Raji (cell line): ENCODE measurements around the gene STXBP2.

Experiments used
- POLR2A ChIP-seq: IDR thresholded peaks from 2 replicates; pipeline ENCODE4 v1.6.1; 2011; ENCODE audit warnings: low read depth, low read length, control low read depth; ENCODE audit not compliant: insufficient read depth

Gene STXBP2

DNA sequence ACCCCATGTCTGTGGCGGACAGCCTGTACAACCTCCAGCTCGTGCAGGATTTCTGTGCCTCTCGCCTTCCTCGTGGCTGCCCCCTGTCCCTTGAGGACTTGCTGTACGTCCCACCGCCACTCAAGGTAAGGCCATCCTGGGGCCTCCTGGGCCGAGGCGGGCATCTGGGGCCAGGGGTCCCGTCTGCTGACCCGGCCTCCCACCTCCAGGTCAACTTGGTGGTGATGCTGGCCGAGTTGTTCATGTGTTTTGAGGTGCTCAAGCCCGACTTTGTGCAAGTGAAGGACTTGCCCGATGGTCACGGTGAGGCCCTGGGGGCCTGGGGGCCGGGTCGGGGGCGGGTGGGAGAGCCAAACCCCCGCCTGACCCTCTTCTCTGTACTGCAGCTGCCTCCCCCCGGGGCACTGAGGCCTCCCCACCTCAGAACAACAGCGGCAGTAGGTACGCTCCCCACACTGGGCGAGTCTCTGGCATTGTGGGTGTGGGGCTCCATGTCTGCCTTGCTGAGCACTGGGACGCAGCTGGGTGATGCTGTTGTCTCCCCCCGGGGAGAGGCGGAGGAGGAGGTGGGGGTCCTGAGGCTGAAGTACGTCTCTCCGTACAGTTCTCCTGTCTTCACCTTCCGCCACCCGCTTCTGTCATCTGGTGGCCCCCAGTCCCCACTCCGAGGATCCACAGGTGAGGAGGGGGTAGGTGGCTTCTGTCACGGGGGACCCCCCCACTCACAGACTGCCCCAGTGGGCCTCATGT lies 26.2 kb upstream of the STXBP2 start:
- TF ChIP-seq POLR2A: no peak

DNA sequence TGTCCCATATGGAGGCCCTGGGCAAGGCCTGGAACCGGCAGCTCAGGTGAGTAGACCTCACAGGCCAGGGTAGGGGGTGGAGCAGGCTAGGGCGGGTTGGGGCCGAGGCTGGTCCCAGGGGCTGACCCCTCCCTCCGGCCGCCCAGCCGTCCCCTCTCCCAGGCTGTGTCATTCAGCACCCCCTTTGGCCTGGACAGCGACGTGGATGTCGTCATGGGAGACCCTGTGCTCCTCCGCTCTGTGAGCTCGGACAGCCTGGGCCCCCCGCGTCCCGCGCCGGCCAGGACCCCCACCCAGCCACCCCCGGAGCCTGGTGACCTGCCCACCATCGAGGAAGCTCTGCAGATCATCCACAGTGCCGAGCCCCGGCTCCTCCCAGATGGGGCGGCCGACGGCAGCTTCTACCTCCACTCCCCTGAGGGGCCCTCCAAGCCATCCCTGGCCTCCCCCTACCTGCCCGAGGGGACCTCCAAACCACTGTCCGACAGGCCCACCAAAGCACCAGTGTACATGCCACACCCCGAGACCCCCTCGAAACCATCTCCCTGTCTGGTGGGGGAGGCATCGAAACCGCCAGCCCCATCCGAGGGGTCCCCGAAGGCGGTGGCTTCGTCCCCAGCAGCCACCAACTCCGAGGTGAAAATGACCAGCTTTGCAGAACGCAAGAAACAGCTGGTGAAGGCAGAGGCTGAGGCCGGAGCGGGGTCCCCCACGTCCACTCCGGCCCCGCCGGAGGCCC lies 25.2 kb upstream of the STXBP2 start:
- TF ChIP-seq POLR2A: no peak

DNA sequence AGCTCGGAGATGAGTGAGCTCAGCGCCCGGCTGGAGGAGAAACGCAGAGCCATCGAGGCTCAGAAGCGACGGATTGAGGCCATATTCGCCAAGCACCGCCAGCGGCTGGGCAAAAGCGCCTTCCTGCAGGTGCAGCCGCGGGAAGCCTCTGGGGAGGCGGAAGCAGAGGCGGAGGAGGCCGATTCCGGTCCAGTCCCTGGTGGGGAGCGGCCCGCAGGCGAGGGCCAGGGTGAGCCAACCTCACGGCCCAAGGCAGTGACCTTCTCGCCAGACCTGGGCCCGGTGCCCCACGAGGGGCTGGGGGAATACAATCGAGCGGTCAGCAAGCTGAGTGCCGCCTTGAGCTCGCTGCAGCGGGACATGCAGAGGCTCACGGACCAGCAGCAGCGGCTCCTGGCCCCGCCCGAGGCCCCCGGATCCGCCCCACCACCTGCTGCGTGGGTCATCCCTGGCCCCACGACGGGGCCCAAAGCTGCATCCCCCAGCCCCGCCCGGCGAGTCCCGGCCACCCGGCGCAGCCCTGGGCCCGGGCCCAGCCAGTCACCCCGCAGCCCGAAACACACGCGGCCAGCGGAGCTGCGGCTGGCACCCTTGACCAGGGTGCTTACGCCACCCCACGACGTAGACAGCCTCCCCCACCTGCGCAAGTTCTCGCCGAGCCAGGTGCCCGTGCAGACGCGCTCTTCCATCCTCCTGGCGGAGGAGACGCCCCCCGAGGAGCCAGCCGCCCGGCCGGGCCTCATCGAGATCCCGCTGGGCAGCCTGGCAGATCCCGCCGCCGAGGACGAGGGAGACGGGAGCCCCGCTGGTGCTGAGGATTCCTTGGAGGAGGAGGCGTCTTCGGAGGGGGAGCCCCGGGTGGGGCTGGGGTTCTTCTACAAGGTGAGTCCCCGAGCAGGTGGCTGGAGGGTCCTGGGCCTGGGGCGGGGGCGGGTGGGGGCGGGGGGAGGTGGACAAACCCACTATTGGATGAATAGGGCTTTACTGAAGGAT lies 24.3 kb upstream of the STXBP2 start:
- TF ChIP-seq POLR2A: no peak

DNA sequence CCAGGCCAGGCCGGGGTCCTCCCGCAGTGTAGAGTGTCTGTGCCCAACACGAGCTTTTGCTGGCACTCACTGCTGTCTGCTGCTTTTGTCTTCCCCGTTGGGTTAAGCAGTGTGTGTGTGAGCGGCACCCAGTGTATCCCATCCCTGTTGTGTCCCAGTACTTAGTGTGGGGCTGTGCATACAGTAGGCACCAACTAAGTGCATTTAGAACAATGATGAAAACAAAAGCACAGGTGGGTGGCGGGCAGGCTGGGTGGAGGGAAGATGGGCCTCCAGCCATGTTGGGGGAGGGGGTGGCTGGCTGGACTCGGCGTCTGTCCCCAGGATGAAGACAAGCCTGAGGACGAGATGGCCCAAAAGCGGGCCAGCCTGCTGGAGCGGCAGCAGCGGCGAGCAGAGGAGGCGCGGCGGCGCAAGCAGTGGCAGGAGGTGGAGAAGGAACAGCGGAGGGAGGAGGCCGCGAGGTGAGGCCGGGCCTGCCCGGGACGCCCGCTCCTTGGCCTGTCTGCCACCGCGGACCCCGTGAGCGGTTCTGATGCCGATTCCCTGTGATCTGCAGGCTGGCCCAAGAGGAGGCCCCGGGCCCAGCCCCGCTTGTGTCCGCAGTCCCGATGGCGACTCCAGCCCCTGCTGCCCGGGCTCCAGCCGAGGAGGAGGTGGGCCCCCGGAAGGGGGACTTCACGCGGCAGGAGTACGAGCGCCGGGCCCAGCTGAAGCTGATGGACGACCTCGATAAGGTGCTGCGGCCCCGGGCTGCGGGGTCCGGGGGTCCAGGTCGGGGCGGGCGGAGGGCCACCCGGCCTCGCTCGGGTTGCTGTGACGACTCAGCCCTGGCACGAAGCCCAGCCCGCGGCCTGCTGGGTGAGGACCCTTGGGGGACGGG lies 21.8 kb upstream of the STXBP2 start:
- no peak for TF ChIP-seq POLR2A

DNA sequence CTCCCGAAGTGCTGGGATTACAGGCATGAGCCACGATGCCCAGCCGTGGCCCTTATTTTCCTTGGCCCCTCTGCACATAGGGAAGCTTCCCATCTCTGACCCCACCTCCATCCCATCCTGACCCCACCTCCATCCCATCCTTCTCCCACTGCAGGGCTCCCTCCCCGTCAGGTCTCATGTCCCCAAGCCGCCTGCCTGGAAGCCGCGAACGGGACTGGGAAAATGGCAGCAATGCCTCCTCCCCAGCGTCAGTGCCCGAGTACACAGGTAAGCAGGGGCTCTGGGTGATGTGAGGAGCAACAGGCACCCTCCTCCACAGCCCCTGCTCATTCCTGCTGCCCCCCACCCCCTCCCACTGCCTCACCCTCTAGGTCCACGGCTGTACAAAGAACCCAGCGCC lies 19.7 kb upstream of the STXBP2 start:
- no peak for TF ChIP-seq POLR2A

DNA sequence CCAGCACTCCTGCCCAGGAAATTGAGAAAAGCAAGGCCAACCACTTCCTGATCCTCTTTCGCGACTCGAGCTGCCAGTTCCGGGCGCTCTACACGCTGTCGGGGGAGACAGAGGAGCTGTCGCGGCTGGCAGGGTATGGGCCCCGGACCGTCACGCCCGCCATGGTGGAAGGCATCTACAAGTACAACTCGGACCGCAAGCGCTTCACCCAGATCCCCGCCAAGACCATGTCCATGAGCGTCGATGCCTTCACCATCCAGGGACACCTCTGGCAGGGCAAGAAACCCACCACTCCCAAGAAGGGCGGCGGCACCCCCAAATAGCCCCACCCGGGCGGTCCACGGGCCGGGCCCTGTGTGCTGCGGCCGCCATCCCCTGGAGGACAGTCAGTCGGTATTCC lies 19.2 kb upstream of the STXBP2 start:
- no peak for TF ChIP-seq POLR2A

DNA sequence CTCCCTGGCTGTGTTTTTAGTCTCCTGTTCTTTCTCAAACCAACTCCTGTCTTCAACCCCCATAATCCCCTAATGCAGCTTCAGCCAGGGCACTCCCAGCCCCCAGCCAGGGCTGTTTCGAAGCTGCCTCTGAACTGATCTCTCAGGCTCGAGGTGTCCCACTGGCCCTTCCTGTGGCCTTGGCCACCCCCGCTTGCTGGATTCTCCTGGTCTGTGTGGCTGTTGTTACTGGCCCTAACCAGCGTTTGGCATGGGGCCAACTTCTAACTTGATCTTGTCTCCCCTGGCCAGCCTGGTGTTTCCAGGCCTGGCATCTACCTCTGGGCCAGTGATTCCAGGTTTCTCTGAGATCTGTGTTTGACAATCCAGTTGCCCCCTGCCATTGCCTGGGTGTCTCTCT lies 18.6 kb upstream of the STXBP2 start:
- TF ChIP-seq POLR2A: no peak

DNA sequence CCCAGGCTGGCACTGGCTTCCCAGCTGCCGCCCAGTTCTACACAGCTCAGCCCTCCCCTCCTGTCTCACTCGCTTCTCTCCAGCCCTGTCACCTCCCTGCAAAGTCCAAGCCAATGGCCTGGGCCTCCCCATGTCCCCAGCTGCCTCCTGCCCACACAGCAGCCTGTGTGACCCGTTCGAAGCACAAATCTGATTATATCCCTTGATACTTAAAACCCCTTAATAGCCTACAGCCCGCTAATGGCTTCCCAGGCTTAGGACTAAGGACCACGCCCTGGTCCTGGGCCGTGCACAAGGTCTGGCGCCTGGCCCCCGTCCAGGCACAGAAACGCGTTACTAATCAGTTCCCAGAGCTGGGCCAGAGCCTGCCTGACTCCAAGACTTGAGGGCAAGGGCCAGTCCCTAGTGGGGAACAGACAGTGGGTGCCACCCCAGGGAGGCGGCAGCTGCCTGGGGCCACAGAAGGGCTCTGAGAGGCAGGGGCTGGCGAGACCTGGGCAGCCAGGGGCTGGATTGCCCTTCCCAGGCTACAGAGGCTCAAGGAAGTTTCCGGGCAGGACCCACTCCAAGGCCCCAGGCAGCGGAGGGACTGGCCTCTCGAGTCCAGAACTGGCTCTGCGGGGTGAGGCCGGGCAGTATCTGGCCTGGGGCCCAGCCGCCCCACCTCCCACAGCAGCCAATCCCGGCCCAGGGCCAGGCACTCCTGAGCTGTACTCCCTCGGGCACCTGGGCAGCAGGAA lies 18.0 kb upstream of the STXBP2 start:
- TF ChIP-seq POLR2A: no peak

DNA sequence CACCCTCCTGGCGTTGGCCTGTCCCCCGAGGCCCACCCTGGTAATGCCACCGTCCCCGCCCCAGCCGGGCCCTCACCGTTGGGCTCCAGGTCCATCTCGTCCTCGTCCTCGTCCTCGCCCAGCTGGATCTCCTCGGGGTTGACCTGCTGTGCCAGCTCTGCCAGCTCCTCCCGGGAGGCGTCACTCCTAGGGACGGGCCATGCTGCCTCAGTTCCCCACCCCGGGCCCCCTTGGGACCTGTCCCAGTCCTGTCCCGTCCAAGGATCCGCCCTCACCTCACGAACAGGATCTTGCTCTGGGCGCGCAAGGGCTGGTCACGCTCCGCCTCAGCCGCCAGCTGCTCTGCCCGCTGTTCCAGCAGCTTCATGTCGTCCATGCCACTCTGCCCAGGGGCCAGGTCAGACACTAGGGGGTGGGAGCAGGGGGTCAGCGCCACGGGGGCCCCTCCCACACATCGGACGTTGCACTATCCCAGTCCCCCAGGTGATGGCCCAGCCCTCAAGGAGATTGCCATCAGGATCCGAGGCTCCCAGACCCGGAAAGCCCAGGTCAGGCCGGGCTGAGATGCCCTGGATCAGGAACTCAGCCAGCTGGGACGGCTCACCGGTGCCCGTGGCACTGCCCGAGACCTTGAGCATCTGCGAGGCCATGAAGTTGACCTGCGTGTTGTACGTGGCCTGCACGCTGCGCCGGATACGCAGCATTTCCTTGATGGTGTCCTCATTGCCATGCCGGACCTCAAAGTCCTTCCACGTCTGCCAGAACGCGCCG lies 17.1 kb upstream of the STXBP2 start:
- no peak for TF ChIP-seq POLR2A

DNA sequence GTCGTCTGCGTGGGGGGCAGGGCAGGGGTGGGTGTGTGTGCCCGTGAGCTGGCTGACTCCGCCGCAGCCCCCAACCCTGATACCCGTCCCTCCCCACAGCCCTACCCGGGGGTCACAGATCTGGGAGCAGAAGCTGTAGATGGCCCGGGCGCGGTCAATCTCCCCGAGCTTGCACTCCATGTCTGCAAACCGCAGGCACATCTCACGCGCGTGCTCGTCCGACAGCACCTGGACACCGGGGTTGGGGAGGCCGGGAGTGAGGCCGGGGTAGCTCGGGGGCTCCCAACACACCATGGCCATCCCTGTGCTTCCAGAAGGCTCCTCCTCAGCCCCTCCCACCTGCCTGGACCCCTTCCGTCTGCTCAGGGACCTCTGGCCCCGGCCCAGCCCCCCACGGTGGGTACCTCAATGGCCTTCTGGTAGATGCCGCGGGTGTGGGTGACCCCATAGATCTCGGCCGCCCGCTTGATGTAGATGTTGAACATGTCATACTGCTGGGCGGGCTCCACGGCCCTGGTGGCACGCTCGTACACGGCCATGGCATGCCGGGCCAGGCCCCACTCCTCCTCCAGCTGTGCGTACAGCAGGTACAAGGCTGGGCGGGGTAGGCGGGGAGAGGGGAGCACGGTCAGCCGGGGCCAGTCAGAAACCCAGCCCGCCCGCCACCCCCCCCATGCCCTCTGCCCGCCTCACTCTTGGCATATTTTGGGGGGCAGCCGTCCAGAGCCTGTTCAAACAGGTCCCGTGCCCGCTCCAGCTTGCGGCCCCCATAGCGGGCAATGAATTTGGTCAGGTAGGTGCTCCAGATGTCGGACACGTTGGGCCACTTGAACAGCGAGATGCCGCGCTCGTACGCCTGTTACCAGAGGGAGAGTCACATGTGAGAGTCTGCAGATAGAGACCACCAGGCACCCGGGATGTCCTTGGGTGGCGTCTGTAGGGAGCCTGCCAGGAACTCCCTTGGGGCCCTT lies 16.2 kb upstream of the STXBP2 start:
- TF ChIP-seq POLR2A: no peak

DNA sequence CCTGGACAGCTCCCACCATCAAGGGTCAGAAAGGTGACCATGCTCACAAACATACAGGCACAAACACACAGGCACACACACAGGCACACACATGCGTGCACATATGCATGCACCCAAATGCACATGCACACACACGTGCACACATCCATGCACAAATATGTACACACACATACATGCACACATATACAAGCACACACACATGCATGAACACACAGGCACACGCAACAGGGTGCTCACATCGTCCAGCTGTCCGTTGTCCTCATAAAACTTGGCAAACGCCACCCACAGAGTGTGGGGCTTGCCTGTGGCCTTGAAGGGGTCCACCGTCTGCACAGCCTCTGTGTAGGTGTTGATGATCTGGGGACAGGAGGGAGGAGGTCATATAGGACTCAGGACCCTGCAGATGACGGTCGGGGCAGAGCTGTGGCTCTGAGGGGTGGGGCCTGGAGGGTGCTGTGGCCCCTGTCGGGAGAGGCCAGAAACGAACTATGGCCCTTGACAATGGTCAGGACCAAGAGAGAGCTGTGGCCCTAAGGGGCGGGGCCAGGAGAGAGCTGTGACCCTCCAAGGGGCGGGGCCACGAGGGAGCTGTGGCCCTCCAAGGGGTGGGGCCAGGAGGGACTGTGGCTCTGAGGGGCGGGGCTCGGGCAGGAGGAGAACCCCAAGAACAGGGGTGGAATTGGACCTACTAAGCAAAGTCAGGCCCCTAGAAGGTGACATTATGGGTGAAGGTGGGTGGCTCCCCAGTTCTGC lies 13.8 kb upstream of the STXBP2 start:
- TF ChIP-seq POLR2A: no peak
